Iris pigment epithelial cell (primary cell): Measurements from ENCODE around the gene DGKH.
"Not testable (repeated sequence)": the region's sequence is repeated elsewhere in the genome, so short reads cannot be mapped to it uniquely, and the experiment has no call there.

Experiments used
- DNase-seq: peaks from one replicate; pipeline ENCODE4 v3.0.0-alpha.2; 2011; ENCODE audit warnings: low read depth

Gene DGKH

GRCh38 chr13:42075517-42075916 lies 27.1 kb downstream of the DGKH start:
- DNase-seq, result no peak

GRCh38 chr13:42076309-42076713 lies 27.9 kb downstream of the DGKH start:
- DNase-seq, result peak; percentile 13

- DNase-seq, result no peak
Observed at GRCh38 chr13:42078128-42078808, 29.8 kb downstream of the DGKH start.

GRCh38 chr13:42083138-42083770 lies 34.8 kb downstream of the DGKH start:
- no peak for DNase-seq

- no peak for DNase-seq
Observed at GRCh38 chr13:42084722-42085121, 36.3 kb downstream of the DGKH start.

GRCh38 chr13:42086582-42086981 lies 38.1 kb downstream of the DGKH start:
- DNase-seq, result no peak

GRCh38 chr13:42094516-42095040 lies 46.1 kb downstream of the DGKH start:
- no peak for DNase-seq

GRCh38 chr13:42096222-42096621 lies 47.8 kb downstream of the DGKH start:
- DNase-seq, result not testable (repeated sequence)

GRCh38 chr13:42099962-42100675 lies 51.7 kb downstream of the DGKH start:
- DNase-seq, result no peak

GRCh38 chr13:42100960-42101359 lies 52.5 kb downstream of the DGKH start:
- no peak for DNase-seq

GRCh38 chr13:42101821-42102585 lies 53.6 kb downstream of the DGKH start:
- no peak for DNase-seq

GRCh38 chr13:42102961-42103865 lies 54.8 kb downstream of the DGKH start:
- DNase-seq, result peak; percentile 32

GRCh38 chr13:42106998-42107397 lies 58.5 kb downstream of the DGKH start:
- DNase-seq, result no peak

GRCh38 chr13:42107421-42107820 lies 59.0 kb downstream of the DGKH start:
- DNase-seq, result no peak

- no peak for DNase-seq
Observed at GRCh38 chr13:42108217-42108616, 59.8 kb downstream of the DGKH start.

- DNase-seq, result no peak
Observed at GRCh38 chr13:42109957-42110356, 61.5 kb downstream of the DGKH start.

- DNase-seq, result peak; percentile 82
Observed at GRCh38 chr13:42110410-42111155, 62.1 kb downstream of the DGKH start.

GRCh38 chr13:42112864-42113263 lies 64.4 kb downstream of the DGKH start:
- DNase-seq, result no peak

- no peak for DNase-seq
Observed at GRCh38 chr13:42113478-42113877, 65.0 kb downstream of the DGKH start.

GRCh38 chr13:42114278-42114677 lies 65.8 kb downstream of the DGKH start:
- no peak for DNase-seq
